EH (cell line): ENCODE measurements around the gene CYB5RL.
A peak's percentile ranks its signal among the peaks of the same experiment; 100 is the strongest.
"Not testable (repeated sequence)": the region's sequence is repeated elsewhere in the genome, so short reads cannot be mapped to it uniquely, and the experiment has no call there.

Source experiments
- DNase-seq: peaks from one replicate; pipeline ENCODE4 v3.0.0-alpha.2; 2015; ENCODE audit warnings: low read depth

Gene CYB5RL

DNA sequence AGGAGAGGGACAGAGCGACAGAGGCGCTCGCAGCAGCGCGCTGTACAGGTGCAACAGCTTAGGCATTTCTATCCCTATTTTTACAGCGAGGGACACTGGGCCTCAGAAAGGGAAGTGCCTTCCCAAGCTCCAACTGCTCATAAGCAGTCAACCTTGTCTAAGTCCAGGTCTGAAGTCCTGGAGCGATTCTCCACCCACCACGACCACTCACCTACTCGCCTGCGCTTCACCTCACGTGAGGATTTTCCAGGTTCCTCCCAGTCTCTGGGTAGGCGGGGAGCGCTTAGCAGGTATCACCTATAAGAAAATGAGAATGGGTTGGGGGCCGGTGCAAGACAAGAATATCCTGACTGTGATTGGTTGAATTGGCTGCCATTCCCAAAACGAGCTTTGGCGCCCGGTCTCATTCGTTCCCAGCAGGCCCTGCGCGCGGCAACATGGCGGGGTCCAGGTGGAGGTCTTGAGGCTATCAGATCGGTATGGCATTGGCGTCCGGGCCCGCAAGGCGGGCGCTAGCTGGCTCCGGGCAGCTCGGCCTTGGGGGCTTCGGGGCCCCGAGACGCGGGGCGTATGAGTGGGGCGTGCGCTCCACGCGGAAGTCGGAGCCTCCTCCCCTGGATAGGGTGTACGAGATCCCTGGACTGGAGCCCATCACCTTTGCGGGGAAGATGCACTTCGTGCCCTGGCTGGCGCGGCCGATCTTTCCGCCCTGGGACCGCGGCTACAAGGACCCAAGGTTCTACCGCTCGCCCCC lies at the start of gene CYB5RL, which contains the start of gene MRPL37:
Gene CYB5RL (minus strand): TSS at position 266 of the 754 bp plus-strand sequence. CDS start 4,414 bp downstream, outside the sequence.
Gene MRPL37 (plus strand): TSS at position 403 of the 754 bp plus-strand sequence. CDS start 77 bp downstream, at position 480.
- DNase-seq = peak; percentile 96

- DNase-seq = peak; percentile 30
These were observed 49.1 kb upstream of the CYB5RL start for GRCh38 chr1:54248966-54249365.

GRCh38 chr1:54247863-54248515 lies 48.2 kb upstream of the CYB5RL start:
- no peak for DNase-seq

GRCh38 chr1:54246116-54246721 lies 46.4 kb upstream of the CYB5RL start:
- no peak for DNase-seq

GRCh38 chr1:54245501-54245900 lies 45.7 kb upstream of the CYB5RL start:
- DNase-seq = peak; percentile 28

DNA sequence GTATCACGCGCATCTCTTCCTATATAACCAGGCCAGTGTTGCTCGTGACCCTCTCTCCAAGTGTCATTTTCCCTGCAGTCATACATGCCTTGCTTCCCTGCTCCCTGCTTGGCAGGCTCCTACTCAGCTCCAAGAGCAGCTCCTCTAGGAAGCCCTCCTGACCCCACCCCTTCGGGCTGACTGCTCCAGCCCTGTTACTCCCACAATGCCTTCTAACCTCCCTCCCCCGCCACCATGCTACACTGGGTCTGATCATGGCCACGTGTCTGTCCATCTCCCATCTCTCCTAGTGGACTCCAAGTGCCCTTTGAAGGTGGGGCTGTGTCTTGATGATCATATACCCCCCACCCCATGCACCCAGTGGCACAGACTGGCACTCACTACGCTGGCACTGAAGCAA lies 44.8 kb upstream of the CYB5RL start:
- DNase-seq = no peak

GRCh38 chr1:54243022-54243421 lies 43.2 kb upstream of the CYB5RL start:
- DNase-seq = no peak

- DNase-seq = no peak
These were observed 41.5 kb upstream of the CYB5RL start for GRCh38 chr1:54241364-54241763.

DNA sequence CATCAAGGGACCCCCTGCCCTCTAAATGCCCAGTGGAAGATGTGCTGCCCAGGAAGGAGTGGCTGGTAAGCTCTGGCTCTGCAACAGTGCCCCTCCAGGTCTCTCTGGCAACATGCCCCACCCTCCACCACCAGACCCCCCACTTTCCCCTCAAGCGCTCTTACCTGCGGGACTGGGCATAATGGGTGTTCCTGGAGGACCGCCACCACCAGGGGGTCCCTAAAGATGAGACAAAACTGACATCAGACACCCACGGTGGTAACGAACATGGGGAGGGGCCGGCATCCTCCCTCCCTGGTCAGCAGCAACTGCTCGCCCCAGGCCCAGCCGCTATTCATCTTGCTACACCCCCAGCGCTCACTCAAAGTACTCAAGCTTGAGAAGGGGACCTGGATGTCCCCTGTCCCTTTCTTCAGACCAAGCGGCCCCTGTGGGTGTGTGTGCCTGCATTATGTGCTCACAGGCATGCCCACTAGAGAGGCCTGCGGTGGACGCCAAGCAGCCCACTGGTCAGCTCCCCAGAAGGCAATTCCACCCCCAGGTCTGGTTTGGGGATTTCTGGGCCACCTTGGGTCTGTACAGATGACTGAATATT lies 41.0 kb upstream of the CYB5RL start:
- no peak for DNase-seq

DNA sequence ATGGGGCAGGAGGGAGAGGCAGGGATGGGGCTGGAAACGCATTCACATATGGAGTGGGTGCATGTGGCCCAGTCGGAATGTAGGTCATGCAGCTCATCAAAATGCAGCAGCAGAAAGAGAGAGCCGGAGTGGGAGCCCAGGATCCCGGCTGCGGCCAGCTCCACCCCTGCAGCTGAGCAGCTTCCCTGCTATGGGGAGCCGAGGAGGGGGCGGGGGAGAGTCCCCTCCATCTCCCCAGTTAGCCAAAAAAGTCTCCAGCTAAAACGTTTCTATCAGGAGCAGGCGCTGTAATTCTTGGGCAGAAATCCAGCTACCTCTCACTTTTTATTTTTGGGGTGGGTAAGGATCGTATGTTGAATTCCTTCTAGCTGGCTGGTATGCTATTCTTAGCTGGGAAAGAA lies 39.8 kb upstream of the CYB5RL start:
- DNase-seq = no peak

- no peak for DNase-seq
These were observed 39.2 kb upstream of the CYB5RL start for GRCh38 chr1:54239035-54239383.

- no peak for DNase-seq
These were observed 38.7 kb upstream of the CYB5RL start for GRCh38 chr1:54238353-54239034.

GRCh38 chr1:54237586-54237985 lies 37.8 kb upstream of the CYB5RL start:
- no peak for DNase-seq

DNA sequence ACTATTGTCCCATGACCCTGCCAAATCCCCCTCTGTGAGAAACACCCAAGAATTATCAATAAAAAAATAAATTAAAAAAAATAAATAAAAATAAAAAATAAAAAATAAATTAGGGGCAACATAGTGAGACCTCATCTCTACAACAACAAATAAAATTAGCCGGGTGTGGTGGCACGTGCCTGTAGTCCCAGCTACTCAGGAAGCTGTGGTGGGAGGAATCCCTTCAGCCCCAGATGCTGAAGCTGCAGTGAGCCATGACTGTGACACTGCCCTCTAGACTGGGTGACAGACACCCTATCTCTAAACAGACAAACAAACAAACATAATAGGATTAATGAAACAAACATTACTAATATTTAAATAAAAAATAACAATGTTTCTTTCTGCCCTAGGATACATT lies 34.5 kb upstream of the CYB5RL start:
- no peak for DNase-seq

DNA sequence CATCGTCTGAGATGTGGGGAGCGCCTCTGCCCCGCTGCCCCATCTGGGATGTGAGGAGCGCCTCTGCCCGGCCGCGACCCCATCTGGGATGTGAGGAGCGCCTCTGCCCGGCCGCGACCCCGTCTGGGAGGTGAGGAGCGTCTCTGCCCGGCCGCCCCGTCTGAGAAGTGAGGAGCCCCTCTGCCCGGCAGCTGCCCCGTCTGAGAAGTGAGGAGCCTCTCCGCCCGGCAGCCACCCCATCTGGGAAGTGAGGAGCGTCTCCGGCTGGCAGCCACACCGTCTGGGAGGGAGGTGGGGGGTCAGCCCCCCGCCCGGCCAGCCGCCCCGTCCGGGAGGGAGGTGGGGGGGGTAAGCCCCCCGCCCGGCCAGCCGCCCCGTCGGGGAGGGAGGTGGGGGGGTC lies 33.4 kb upstream of the CYB5RL start:
- DNase-seq = not testable (repeated sequence)

- no peak for DNase-seq
These were observed 30.9 kb upstream of the CYB5RL start for GRCh38 chr1:54230507-54231339.

DNA sequence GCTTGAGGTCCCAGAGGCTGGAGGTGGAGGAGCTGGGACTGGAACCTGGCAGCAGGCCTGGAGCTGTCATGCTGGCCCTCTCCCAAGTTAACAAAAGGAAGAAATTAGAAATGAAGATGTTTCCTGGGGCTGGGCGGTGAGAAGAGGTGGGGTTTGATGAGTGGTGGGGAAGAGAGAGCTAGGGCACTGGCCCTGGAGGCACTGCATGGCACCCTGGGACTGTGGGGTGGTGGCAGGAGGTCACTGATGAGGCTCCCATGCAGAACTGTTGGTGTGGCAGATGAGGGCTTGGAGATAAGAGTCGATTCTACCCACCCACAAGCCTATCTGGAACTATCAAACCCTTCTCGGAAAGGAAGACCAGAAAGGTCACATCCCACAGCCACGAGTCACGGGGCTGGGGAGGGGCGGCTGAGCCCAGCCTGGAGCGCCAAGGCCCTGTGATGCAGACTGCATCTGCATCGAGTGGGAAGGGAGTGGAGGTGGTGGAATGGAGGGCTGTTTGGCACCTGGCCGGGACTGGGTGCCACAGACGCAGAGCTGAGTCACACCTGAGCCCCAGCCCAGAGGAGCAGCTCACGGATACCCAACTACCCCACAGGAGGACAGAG lies 29.6 kb upstream of the CYB5RL start:
- DNase-seq = peak; percentile 68

- DNase-seq = no peak
These were observed 28.8 kb upstream of the CYB5RL start for GRCh38 chr1:54228638-54229079.

GRCh38 chr1:54227891-54228310 lies 28.1 kb upstream of the CYB5RL start:
- DNase-seq = no peak

GRCh38 chr1:54227091-54227602 lies 27.3 kb upstream of the CYB5RL start:
- peak; percentile 65 for DNase-seq
